ENCODE measurements around the gene BMP7.
"Not testable (repeated sequence)": the region's sequence is repeated elsewhere in the genome, so short reads cannot be mapped to it uniquely, and the experiment has no call there.

BMP7 gene

GRCh38 chr20:57264908-57265335, 1.5 kb downstream of the BMP7 start:
- DNase-seq, result not testable (repeated sequence)

DNA sequence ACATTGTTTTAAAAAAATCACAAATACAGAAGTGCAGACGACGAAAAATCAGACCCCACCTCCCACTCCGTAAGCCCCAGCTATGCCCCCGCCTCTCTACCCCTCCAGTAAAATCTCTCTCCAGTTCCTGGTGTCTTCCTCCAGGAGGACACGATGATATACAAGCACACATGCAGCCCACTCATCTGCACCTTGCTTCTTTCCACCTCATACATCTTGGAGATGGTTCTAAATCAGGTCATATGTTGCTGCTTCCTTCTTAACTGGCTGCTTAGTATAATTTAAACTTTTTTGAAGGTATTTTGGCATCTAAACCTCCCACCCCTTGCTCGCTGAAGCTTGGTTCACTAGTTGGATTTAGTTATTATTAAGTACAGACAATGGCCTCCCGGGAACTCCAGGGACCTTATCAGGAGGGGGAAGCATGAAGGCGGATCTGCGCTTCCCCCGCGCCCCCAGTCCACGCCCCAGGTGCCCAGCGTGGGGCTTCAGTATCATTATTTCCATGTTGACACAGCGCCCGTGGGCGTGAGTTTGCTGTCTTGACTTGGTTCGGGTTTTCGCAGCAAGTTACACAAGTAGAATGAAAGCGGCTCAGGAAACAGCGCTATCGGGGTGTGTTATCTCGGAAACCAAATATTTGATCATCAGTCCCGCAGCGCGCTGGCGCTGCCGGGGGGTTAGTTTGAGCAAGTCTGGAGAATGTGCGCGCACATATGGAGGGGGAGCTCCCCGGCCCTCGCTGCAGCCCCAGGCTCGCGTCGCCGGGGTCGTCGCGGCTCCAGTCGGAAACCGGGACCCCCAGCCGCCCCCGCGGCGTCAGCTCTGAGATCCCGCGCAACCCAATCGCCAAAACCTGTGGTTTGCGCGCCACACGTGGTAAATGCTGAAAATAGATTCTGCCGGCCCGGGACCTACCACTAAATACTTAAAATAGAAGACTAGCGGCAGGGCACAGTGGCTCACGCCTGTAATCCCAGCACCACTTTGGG, 2.3 kb downstream of the BMP7 start:
- DNase-seq, result no peak

DNA sequence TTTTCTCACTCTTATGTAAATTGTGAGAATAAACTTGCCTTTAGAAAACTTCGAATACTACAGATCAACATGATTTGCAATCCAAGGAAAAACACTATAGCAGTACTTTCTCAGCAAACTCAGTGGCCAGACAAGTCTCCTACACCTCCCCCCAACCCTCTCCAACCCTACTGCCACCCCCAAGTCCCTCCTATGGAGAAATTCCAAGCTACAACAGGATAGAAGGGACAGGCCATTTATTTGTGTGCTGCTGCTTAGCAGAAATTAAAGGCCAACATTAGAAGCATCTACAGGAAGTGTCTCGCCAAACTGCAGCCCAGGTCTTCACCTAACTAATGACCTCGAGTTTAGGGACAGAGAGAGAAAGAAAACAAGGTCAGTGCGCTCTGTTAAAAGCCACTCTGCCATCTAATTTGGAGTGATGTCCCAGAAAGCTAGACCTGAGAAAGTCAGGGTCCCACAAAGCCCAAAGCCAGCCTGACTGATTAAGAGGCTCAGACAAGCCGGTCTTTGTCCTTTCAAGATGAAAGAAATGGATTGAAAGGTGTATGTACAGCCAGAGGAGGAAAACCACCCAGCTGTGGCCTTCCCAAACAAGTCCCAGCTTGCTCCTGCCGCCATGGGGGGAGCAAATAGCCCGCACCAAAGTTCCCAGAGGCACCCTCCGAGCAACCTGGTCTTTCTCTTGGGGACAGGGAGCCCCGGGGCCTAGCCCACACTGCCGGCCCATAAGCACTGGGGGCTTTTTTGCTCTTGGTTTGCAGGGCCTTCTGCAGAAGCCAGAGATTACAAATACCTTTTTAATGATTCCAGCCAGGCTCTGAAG, 3.4 kb downstream of the BMP7 start:
- DNase-seq, result no peak

DNA sequence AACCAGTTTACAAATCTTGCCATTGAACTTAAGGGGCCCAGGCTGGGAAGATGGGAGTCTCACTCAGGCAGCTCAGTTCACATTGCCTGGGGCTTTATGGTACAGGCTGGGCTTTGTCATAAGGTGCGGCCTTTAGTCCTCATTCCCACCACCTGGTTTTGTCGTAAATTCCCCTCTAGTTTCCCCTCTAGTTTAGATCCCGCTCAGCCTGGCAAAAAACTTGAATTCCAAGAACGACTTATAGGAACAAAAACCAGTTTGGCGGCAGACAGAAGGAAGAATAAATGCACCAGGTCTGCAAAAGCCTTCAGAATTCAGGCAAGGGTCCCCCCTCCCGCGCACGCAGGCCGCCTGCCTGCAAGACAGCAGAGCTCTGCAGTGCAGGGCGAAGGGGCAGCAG, 4.1 kb downstream of the BMP7 start:
- DNase-seq, result no peak

DNA sequence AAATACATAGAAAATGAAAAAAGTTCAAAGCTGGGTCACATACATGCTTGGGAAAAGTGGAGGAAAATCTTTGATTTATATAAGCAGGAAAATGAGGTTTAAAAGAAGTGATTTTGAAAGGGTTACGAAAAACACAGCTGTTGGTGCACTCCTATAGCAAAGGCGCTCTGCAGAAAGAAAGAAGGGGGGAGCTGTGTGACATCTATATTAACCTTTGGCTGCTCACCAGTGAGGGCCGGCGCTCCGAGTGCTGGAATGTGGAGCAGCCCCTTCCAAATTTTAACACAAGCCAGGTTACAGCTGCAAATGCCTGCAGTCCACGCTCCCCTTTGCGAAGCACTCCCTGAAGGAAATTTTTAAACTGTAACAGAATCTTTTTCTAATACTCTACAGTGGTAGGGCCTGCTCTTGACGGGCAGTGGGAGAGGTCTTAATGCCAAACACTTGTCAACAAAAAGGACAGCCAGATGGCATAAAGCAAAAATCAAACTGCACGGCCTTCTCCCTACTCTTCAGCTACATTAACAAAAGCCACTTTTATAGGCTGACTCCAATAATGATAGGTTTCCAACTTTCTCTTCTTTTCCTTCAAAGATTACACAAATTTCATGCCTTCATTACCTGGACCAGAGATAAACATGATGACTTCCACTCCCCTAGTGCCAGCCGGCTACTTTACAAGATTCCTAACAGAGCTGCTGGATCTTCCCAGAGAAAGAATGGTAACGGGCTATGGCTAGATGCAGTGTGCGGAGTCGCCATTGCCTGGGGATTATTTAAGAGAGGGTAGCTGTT, 4.8 kb downstream of the BMP7 start:
- no peak for DNase-seq

DNA sequence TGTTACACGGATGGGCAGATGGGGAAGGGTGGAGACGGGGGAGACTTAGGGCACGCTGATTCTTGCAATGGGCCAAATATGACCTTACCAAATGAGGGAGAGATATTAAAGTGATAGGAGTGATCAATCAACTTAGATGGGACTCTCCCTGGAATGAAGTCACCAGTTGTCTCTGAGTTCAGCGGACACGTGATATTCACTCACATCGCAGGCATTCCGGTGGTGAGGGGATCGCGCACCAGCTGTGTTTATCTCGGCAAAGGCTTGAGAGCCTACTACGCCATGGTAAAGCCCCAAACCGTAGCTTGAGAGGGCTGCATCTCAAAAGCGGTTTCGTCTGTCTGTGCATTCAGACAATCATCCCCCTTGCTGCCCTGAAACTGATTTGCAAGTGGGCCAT, 5.5 kb downstream of the BMP7 start:
- DNase-seq, result no peak

- no peak for DNase-seq
Observed at GRCh38 chr20:57259938-57260921, 6.2 kb downstream of the BMP7 start.

DNA sequence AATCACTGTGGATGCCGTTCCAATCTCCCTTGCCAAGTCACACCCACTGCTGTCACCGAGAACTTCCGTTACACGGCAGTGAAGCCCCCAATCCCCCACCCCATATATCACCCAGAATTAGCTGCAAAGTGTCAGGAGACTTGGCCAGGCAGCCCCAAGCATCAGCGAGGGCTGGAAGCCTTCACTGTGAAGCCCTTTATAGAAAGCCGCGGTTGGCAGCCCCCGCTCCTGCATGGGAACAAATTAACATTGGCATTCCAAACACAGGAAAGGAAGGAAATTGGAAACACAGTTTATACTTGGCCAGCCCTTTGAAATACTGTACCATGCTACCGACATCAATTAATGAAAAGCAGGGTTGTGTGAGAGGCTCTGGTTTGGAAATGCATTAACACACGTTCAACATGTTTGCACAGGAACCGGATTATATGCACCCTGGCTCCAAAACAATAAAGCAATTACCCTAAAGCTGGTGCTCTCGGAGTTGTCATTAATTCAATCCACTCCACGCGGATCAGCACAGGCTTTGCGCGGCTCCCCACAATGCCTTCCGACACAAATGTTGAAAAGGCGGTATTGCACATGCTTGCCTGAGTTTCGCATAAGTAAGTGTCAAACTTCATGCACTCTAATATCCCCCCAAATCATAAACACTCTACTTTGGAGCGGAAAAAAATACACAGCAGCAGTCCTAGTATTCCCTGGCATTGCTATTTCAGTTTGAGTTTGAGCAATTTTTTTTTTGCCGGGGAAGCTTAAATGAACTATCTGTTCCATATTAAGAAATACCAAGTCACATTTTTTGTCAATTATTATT, 7.1 kb downstream of the BMP7 start:
- no peak for DNase-seq

GRCh38 chr20:57257701-57258453, 8.6 kb downstream of the BMP7 start:
- no peak for DNase-seq

- DNase-seq, result no peak
Observed at GRCh38 chr20:57256908-57257307, 9.5 kb downstream of the BMP7 start.

DNA sequence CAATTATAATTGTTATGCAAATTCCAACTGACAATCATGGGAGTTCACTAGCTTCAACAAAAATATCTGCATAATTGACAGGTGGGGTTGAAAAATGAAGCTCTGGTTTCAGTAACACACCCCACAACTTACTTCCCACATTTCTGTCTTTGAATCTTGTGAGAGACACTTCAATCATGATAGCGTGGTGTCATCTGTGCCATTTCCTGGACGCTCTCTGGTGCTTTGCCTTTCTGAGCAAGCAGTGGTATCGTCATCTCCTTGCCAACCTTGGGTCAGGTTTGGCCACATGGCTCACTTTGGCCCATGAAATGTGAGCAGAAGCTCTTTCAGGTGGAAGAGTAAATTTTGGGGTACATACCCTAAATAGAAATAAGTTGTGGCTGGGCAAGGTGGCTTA, 10.2 kb downstream of the BMP7 start:
- no peak for DNase-seq

- DNase-seq, result no peak
Observed at GRCh38 chr20:57255183-57255582, 11.3 kb downstream of the BMP7 start.

DNA sequence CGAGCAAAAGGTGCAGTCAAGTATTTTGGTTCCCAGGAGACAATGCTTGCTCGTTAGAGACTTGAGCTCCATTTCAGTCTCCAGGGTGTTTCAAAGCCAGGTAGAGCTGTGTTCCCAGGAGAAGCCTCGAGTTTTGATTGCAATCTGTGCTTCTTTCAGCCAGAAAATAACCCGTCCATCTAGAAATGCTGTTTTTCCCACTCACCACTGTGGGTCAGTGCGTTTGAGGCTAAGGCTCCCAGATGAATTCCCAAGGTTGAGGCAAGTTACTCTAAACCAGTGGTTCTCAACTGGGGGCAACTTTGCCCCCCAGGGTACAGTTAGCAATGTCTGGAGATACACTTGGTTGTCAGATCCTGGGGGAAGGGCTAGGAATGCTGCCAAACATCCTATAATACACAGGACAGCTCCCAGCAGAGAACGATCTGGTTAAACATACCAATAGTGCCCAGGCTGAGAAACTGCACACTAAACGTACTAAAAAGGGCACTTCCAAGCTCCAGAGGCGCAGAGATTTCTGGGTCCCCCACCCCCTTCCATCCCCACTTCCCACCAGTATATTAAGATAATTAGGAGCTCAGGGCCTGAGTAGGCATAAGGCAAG, 13.8 kb downstream of the BMP7 start:
- no peak for DNase-seq

DNA sequence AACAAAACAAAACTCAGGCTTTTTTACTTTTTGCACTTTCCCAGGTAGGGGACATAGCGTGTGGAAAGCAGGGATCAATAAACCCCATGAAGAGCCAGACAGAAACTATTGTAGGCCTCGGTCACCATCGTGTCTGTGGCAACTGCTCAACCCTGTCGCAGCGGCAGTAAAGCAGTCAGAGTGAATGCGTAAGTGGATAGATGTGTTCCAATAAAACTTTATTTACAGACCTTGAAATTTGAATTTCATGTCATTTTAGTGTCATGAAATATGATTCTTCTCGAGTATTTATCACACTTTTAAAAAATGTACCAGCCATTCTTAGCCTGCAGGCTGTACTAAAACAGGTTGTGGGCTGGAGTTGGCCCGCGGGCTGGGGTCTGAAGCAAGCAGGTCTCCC, 14.5 kb downstream of the BMP7 start:
- DNase-seq, result no peak

- no peak for DNase-seq
Observed at GRCh38 chr20:57251344-57251743, 15.1 kb downstream of the BMP7 start.

- DNase-seq, result no peak
Observed at GRCh38 chr20:57250607-57251343, 15.7 kb downstream of the BMP7 start.

DNA sequence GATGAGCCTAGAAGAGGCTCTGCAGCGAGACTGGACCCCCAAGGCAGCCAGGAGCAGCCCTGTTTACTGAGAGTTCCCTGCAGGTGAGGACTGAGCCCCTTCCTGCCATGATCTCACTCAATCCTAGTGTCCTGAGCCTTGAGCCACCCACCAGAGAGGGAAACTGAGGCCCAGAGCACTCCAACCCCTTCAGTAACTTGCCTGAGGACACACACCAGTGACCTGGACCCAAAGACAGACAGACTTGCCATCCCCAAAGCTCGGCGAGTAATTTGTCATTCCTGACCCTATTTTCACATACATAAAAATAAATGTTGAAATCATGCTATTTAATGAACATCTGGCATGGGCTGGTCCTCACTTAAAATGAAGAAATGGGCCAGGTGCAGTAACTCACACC, 16.7 kb downstream of the BMP7 start:
- no peak for DNase-seq

DNA sequence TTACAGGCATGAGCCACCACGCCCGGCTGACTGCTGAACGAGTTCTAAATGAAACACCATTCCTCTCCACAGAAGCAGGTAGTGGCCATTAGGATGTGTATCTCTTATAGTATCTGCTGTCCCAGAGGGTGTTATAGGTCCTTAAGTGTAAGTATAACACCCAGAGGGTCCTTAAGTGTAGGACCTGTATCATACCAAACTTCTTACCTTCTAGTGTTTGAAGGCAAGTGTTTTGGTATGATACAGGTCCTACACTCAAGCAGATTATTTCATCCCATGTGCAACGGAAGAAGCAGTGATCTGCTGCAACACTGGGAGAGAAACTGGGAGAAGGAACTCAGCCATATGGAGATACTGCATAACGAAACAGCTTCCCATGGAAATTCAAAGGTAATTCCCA, 17.4 kb downstream of the BMP7 start:
- no peak for DNase-seq

Data from CD4-positive, alpha-beta T cell treated with Interleukin-10 for 1 hour (primary cell).